A204.1 (cell line): Measurements from ENCODE around the gene GAS6.

Experiments used
- FAIRE-seq: peaks from 2 replicates; lab custom pipeline; 2012; peaks lifted over from hg19 to GRCh38; lab: Jason Lieb, UNC

GAS6 gene

DNA sequence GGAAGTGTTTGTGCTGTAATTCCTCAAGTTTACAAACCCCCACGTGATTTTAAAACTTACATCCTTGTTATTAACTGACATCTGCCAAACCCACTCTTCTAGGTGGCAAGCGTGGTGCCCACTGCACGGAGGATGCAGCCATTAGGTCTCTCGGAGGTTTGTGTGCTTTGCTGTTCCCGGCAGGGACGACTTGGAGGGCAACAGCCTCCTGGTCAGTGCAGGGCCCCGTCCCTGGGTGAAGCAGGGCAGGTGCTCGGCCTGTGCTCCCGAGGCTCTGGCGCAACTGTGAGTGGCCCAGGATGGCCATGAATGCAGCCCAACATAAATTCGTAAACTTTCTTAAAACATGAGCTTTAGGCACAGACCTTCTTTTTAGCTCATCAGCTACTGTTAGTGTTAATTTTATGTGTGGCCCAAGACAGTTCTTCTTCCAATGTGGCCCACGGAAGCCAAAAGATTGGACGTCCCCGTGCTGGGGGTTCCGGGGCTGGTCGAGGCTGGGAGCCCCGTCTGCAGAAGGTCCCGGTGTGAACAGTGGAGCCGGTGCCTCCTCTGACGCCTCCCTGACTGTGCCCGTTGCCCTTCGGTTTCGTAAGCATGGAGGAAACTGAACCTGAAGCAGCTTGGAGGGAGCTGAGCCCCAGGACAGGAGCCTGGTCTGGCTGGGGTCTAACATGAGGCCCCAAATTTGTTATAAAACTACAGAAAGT, 11.9 kb downstream of the GAS6 start:
- no peak for FAIRE-seq

DNA sequence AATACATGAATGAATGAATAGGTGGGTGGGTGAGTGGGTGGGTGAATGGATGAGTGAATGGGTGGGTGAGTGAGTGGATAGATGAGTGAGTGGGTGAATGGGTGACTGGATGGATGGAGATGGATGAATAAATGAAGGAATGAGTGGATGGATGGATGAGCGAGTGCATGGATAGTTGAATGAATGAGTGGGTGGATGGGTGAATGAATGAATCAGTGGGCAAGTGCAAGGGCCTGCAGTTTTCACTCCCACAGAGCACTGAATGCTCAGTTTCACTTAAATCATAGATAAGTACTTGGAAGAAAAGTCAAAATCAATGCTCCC, 12.4 kb downstream of the GAS6 start:
- FAIRE-seq, result no peak

- no peak for FAIRE-seq
Measured at GRCh38 chr13:113850722-113851479, 13.0 kb downstream of the GAS6 start.

- FAIRE-seq, result no peak
Measured at GRCh38 chr13:113849981-113850721, 13.7 kb downstream of the GAS6 start.

- no peak for FAIRE-seq
Measured at GRCh38 chr13:113849546-113849945, 14.3 kb downstream of the GAS6 start.

DNA sequence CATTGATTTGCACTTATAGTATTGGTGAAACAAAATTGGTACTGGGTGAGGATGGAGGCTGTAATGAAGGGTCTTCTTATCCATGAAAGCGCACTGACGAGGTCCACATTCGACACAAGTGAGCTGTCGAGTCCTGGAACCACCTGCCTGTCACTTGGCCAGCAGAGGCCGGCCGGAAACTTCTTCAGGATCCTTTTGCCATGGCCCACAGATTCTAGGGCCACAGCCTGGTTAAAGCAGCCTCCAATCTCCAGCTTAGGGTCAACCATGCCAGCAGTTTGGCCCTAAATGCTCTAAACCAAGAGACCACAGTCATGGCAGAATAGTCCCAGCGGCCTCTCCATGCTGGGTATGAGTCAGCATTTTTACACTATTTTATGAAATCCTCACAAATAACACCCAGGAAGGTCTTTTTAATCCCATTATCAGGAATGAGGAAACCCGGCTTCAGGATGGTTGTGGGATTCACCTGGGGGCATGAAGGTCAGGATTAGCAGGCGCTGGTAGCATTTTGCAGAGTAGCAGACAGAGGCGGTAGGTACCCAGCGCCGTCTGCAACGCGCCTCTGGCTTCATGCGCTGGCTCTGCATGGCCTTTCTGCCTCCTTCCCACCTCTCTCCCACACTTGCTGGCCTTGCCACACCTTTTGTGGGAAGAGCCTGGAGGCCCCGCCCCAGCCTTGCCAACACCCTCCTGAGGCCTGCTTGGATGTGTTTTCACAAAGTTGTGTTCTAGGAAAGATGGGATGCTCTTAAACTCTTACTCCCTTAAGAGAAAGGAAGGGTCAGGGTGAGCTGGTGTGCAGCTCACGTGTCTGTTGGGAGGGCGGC, 15.2 kb downstream of the GAS6 start:
- FAIRE-seq, result no peak

DNA sequence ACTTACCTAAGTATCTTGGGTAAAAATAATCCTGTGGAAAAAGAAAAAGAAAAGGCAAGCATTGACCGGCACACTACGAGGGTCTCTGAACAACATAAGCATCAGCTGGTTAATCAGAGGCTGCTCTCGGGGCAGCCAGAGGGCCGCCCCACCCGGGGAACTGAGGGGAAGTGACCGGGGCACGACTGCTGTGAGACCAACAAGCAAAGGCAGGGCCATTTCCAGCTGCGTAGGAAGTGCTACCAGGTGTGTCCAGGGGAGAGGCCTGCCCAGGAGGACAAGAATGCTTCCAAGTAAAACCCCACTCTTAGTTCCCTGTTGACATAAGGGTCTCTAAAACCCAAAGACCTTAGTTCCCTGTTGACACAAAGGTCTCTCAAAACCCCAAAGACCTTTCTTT, 15.9 kb downstream of the GAS6 start:
- no peak for FAIRE-seq

- no peak for FAIRE-seq
Measured at GRCh38 chr13:113846636-113847318, 17.1 kb downstream of the GAS6 start.

DNA sequence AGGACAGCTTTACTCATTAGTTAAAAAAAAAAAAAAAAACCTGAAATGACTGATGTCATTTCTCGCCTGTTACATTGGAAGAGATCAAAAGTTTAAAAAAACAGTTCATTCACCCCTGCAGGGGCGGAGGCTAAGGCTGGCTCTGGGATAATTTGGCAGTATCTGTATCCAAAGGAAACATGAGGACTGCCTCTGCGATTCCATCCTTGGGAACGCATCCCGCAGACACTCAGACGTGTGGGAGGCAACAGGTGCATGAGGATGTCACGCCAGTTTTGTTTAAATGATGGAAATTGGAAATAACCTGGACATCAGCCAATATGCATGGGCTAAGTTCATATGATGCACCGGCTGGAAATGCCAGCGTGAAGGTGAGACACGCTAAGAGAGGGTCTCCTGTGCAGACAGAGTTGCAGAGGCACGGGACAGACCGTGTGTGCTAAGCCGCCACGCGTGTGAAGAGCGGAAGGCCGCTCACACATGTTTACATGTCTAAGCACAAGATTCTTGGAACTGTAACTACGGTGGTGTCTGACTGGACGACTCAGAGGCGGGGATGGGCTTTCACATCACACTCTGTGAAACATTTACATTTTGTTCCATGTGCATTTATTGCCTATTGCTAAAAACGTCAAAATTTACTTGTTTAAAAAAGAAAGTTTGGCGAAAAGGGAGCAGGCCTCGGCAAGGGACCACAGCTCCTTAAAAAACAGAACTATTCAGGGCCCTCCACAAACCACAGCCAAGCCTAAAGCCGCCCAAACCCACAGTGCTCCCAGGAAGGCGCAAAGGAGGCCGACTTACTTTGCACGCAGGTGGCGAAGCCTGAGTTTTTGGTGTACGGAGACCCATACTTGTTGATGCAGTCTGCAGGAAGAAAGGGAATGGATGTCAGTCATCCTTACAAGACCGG, 17.9 kb downstream of the GAS6 start:
- FAIRE-seq, result no peak

GRCh38 chr13:113845055-113845454, 18.8 kb downstream of the GAS6 start:
- no peak for FAIRE-seq

GRCh38 chr13:113843864-113844556, 19.9 kb downstream of the GAS6 start:
- no peak for FAIRE-seq

GRCh38 chr13:113843063-113843654, 20.7 kb downstream of the GAS6 start:
- no peak for FAIRE-seq

GRCh38 chr13:113842336-113843062, 21.4 kb downstream of the GAS6 start:
- no peak for FAIRE-seq

- FAIRE-seq, result no peak
Measured at GRCh38 chr13:113841353-113841650, 22.6 kb downstream of the GAS6 start.

- FAIRE-seq, result no peak
Measured at GRCh38 chr13:113840541-113841352, 23.1 kb downstream of the GAS6 start.

GRCh38 chr13:113839536-113840204, 24.2 kb downstream of the GAS6 start:
- no peak for FAIRE-seq

GRCh38 chr13:113838711-113839201, 25.1 kb downstream of the GAS6 start:
- FAIRE-seq, result no peak
